ENCODE results near the gene C1orf21. TPM values are rescaled to one million over a fixed set of nuclear protein-coding genes. Genes with fewer than 3 reads are reported as not detected.

Gene C1orf21
- polyA plus RNA-seq, 3 donors, result 0.23 to 1.1 (median 0.28) TPM

DNA sequence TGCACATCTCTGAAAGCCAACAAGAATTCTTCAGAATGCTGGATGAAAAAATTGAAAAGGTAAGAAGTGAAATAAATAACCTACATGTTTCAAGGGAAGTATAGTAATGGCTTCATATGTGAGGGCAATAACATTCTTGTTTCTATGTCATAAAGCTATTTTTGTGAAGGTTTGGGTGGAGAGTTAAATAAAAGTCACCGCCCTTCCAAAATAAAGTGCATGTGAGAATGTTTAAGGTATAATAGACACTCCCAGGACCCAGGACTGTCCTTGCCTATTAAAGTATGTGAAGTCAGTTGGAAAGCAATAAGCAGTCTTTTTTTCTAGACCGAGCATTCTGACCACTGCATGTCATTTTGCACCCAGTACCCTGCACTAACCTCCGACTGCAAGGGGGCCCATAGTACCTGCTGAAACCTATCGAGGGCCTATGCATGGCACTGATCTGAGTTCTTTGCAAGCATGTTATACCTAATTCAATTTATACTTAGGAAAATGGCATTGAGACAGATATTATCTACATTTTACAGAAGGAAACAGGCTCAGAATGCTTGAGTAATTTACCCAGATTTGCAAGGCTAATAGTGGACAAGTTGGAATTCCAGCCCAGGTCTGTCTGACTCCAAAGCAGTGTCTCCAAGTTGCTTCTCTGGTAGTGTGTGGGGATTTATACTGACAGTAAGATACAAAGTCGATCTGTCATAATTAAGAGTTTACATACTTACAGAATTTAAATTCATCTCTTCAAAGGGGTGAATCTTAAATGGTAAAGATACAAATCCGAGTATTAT is 211.8 kb downstream of the C1orf21 start:
- no peaks in the 10 kb centered on the region for H3K36me3 ChIP-seq (replicated peaks in 1 of 2; ENCODE audit: control insufficient read depth in 1 of 2, insufficient read depth in 2 of 2, low read length in 2 of 2)
- no peak overlapping the region for H2AFZ ChIP-seq (ENCODE audit: insufficient read depth, low read depth, low read length, poor library complexity, severe bottlenecking)
- no peaks in the 10 kb centered on the region for H4K20me1 ChIP-seq (ENCODE audit: insufficient read depth, low read length)
- Mint-ChIP-seq H3K27ac (no peak overlapping the region), H3K27me3 (ENCODE audit: low read depth in 3 of 3) (no peaks in the 10 kb centered on the region), H3K4me1 (no peaks in the 10 kb centered on the region), H3K9me3 (no peaks in the 10 kb centered on the region), H3K4me3 (no peak overlapping the region), H3K36me3 (no peaks in the 10 kb centered on the region)
- intact Hi-C loops (cut with micrococcal nuclease), result no loop called here
- DNase-seq, result no peak
- H3K4me1 ChIP-seq (ENCODE audit: control insufficient read depth in 1 of 2, insufficient read depth in 2 of 2, low read length in 2 of 2), result no peaks in the 10 kb centered on the region
- TF ChIP-seq CTCF (IDR thresholded peaks at IDR 0.05), result no peak
- H3K9ac ChIP-seq (ENCODE audit: insufficient read depth, low read length, poor library complexity, severe bottlenecking), result no peak overlapping the region
- H3K27me3 ChIP-seq (ENCODE audit: control insufficient read depth in 2 of 2, insufficient read depth in 2 of 2, low read length in 2 of 2), result no peaks in the 10 kb centered on the region
- 100% methylated on average over 1 of the region's 6 CpGs for WGBS (ENCODE audit: insufficient coverage)
- no peak overlapping the region for H3K4me2 ChIP-seq (replicated peaks; ENCODE audit: extremely low read depth, low read length, poor library complexity, severe bottlenecking)
- no peaks in the 10 kb centered on the region for H3K79me2 ChIP-seq (ENCODE audit: insufficient read depth, low read length)
- H3K27ac ChIP-seq (ENCODE audit: low read depth in 1 of 2, low read length in 2 of 2), result no peak overlapping the region
- H3K9me3 ChIP-seq (replicated peaks in 1 of 2; ENCODE audit: control insufficient read depth in 1 of 2, insufficient read depth in 1 of 2, low read length in 2 of 2), result no peaks in the 10 kb centered on the region
- no peak overlapping the region for H3K4me3 ChIP-seq (replicated peaks in 1 of 3; ENCODE audit: low read depth in 2 of 3, low read length in 3 of 3)

GRCh38 chr1:184604152-184604900 is 217.5 kb downstream of the C1orf21 start:
- Histone ChIP-seq H3K4me1 (ENCODE audit: control insufficient read depth in 1 of 2, insufficient read depth in 2 of 2, low read length in 2 of 2) (no peaks in the 10 kb centered on the region), H3K4me3 (replicated peaks in 1 of 3; ENCODE audit: low read depth in 2 of 3, low read length in 3 of 3) (no peak overlapping the region), H2AFZ (ENCODE audit: insufficient read depth, low read depth, low read length, poor library complexity, severe bottlenecking) (no peak overlapping the region), H3K27ac (ENCODE audit: low read depth in 1 of 2, low read length in 2 of 2) (no peak overlapping the region), H3K79me2 (ENCODE audit: insufficient read depth, low read length) (no peaks in the 10 kb centered on the region), H3K9me3 (replicated peaks in 1 of 2; ENCODE audit: control insufficient read depth in 1 of 2, insufficient read depth in 1 of 2, low read length in 2 of 2) (no peaks in the 10 kb centered on the region), H3K4me2 (replicated peaks; ENCODE audit: extremely low read depth, low read length, poor library complexity, severe bottlenecking) (no peak overlapping the region), H3K36me3 (replicated peaks in 1 of 2; ENCODE audit: control insufficient read depth in 1 of 2, insufficient read depth in 2 of 2, low read length in 2 of 2) (no peaks in the 10 kb centered on the region), H3K27me3 (ENCODE audit: control insufficient read depth in 2 of 2, insufficient read depth in 2 of 2, low read length in 2 of 2) (no peaks in the 10 kb centered on the region), H4K20me1 (ENCODE audit: insufficient read depth, low read length) (no peaks in the 10 kb centered on the region), H3K9ac (ENCODE audit: insufficient read depth, low read length, poor library complexity, severe bottlenecking) (no peak overlapping the region)
- Mint-ChIP-seq H3K36me3 (no peaks in the 10 kb centered on the region), H3K27me3 (ENCODE audit: low read depth in 3 of 3) (no peaks in the 10 kb centered on the region), H3K9me3 (no peaks in the 10 kb centered on the region), H3K4me3 (no peak overlapping the region), H3K4me1 (peaks cover 4% of the 10 kb centered on the region), H3K27ac (no peak overlapping the region)
- DNase-seq, result no peak
- intact Hi-C loops (cut with micrococcal nuclease), result no loop called here
- no peak for TF ChIP-seq CTCF (IDR thresholded peaks at IDR 0.05)
- 97% methylated on average over 3 of the region's 3 CpGs for WGBS (ENCODE audit: insufficient coverage)
